B cell (primary cell): ENCODE data around the gene ZSCAN12. TPM values are rescaled to one million over a fixed set of nuclear protein-coding genes. Genes with fewer than 3 reads are reported as not detected.
"Not testable (repeated sequence)": the region's sequence is repeated elsewhere in the genome, so short reads cannot be mapped to it uniquely, and the experiment has no call there.

Source experiments
- ATAC-seq: fragments of 200-7000 bp; cut with Tn5 transposase; one replicate; pipeline ENCODE4 v1.10.0; 2021; ENCODE audit warnings: low read depth, mild to moderate bottlenecking, moderate number of reproducible peaks, moderate library complexity
- CTCF ChIA-PET: fragments of 350-600 bp; sonication (Branson Sonifier 250); formaldehyde crosslinking; loops from one replicate; lab custom pipeline; 2021; ENCODE audit warnings: antibody characterized with exemption, inconsistent platforms; lab: Charles Lee
- POLR2A ChIA-PET: fragments of 350-600 bp; sonication (Branson Sonifier 250); formaldehyde crosslinking; loops from one replicate; lab custom pipeline; 2021; ENCODE audit warnings: antibody characterized with exemption; lab: Charles Lee
- DNase-seq: peaks from one replicate; pipeline ENCODE4 v3.0.0; 2013
- H2AFZ ChIP-seq: 2 replicates; pipeline ENCODE4 v1.6.1; 2012; ENCODE audit warnings: mild to moderate bottlenecking, low read depth, low read length; ENCODE audit not compliant: insufficient read depth, poor library complexity, severe bottlenecking
- H3K27ac ChIP-seq, 2 donors: 1 replicate in 1 of 2; 2 replicates in 1 of 2; pipeline ENCODE4 v1.5.1; 2012 to 2013; ENCODE audit warnings: low read length in 2 of 2, mild to moderate bottlenecking in 2 of 2, moderate library complexity in 1 of 2
- H3K27me3 ChIP-seq, 4 experiments: fragments of 200-600 bp in 1 of 4; sonication (generic) in 1 of 4; replicated peaks in 1 of 4; 1 replicate in 2 of 4; 2 replicates in 2 of 4; pipeline versions ENCODE4 v1.6.1 to v1.7.0; 2013 to 2016; ENCODE audit warnings: low read length in 3 of 4, mild to moderate bottlenecking in 2 of 4, mixed read lengths in 1 of 4, moderate library complexity in 1 of 4; ENCODE audit not compliant: insufficient read depth in 4 of 4, control insufficient read depth in 3 of 4; ENCODE audit errors: control extremely low read depth in 1 of 4
- H3K36me3 ChIP-seq, 2 experiments: replicated peaks in 1 of 2; 1 replicate in 1 of 2; 2 replicates in 1 of 2; pipeline versions ENCODE4 v1.6.1 to v1.7.1; 2013; ENCODE audit warnings: low read length in 1 of 2; ENCODE audit not compliant: insufficient read depth in 2 of 2, control insufficient read depth in 1 of 2; ENCODE audit errors: control extremely low read depth in 1 of 2, extremely low read depth in 1 of 2
- H3K4me1 ChIP-seq, 2 donors: fragments of 200-600 bp in 1 of 2; sonication (generic) in 1 of 2; 1 replicate in 1 of 2; 2 replicates in 1 of 2; pipeline versions ENCODE4 v1.5.1 to v1.6.1; 2013 to 2017; ENCODE audit warnings: low read length in 2 of 2; ENCODE audit not compliant: control insufficient read depth in 2 of 2, insufficient read depth in 2 of 2
- H3K4me2 ChIP-seq: replicated peaks from 2 replicates; pipeline ENCODE3; 2012; ENCODE audit warnings: mild to moderate bottlenecking, low read depth, low read length; ENCODE audit not compliant: poor library complexity, severe bottlenecking
- H3K4me3 ChIP-seq, 5 experiments: fragments of 200-600 bp in 1 of 5; sonication (generic) in 1 of 5; 1 replicate in 3 of 5; 2 replicates in 2 of 5; pipeline versions ENCODE4 v1.5.1 to v1.7.0; 2011 to 2016; ENCODE audit warnings: low read length in 4 of 5, mild to moderate bottlenecking in 4 of 5, low read depth in 2 of 5, control low read depth in 1 of 5, moderate library complexity in 1 of 5; ENCODE audit not compliant: insufficient read depth in 1 of 5; ENCODE audit errors: control extremely low read depth in 1 of 5, extremely low read depth in 1 of 5
- H3K79me2 ChIP-seq: fragments of 200-600 bp; sonication (generic); one replicate; pipeline ENCODE4 v1.6.0; 2016; ENCODE audit warnings: low read length; ENCODE audit not compliant: control insufficient read depth, insufficient read depth
- H3K9ac ChIP-seq: fragments of 200-600 bp; sonication (generic); 2 replicates; pipeline ENCODE4 v1.6.1; 2017; ENCODE audit warnings: mild to moderate bottlenecking, low read length, moderate library complexity
- H3K9me3 ChIP-seq, 3 donors: one replicate each; pipeline versions ENCODE4 v1.6.1 to v1.7.1; 2013; ENCODE audit warnings: low read length in 2 of 3; ENCODE audit not compliant: control insufficient read depth in 2 of 3, insufficient read depth in 1 of 3; ENCODE audit errors: control extremely low read depth in 1 of 3
- H4K20me1 ChIP-seq: 2 replicates; pipeline ENCODE4 v1.6.0; 2012; ENCODE audit warnings: mild to moderate bottlenecking, low read length; ENCODE audit not compliant: insufficient read depth, control insufficient read depth, poor library complexity, severe bottlenecking
- H3K27ac Mint-ChIP-seq: one replicate; pipeline ENCODE4 v1.8.0; 2021; ENCODE audit warnings: mixed read lengths
- H3K27me3 Mint-ChIP-seq: one replicate; pipeline ENCODE4 v1.8.0; 2021; ENCODE audit warnings: mixed read lengths
- H3K4me1 Mint-ChIP-seq: one replicate; pipeline ENCODE4 v1.8.0; 2021; ENCODE audit warnings: mixed read lengths
- H3K4me3 Mint-ChIP-seq: one replicate; pipeline ENCODE4 v1.8.0; 2021; ENCODE audit warnings: mixed read lengths
- H3K9me3 Mint-ChIP-seq: one replicate; pipeline ENCODE4 v1.8.0; 2022; ENCODE audit warnings: mixed read lengths; ENCODE audit not compliant: insufficient read depth
- EZH2 ChIP-seq: IDR thresholded peaks from 2 replicates; pipeline ENCODE4 v1.6.1; 2012; ENCODE audit warnings: borderline replicate concordance, low read depth, mild to moderate bottlenecking, moderate library complexity, low read length; ENCODE audit not compliant: insufficient read depth, poor library complexity, severe bottlenecking
- WGBS: methylation state at CpG from one replicate; pipeline ENCODE4 v1.1.5; 2013; ENCODE audit warnings: missing lambda C conversion rate; ENCODE audit not compliant: insufficient coverage; 5-methylcytosine and 5-hydroxymethylcytosine counted together
- intact Hi-C: fragments of 100-400 bp; cut with micrococcal nuclease; formaldehyde crosslinking; loops from one replicate; pipeline ENCODE4 v1.10.0; 2022
- polyA plus RNA-seq: library from polyadenylated mRNA; depleted of rRNA; stranded (reverse); fragments of >200 nt; gene quantifications from 2 replicates; pipeline ENCODE4 v1.2.3, GENCODE V29; 2012
- total RNA-seq, 2 donors: library from RNA; stranded (reverse); fragments of 120-200 nt in 1 of 2; gene quantifications; 1 replicate in 1 of 2; 2 replicates in 1 of 2; pipeline versions ENCODE4 v1.2.3 to v1.2.4, GENCODE V29; 2013 to 2022
- TF ChIP-seq, protein P1 (sequence below): fragments of 200-600 bp; IDR thresholded peaks from one replicate; pipeline ENCODE4 v1.8.0; 2022; ENCODE audit warnings: antibody characterized with exemption, mild to moderate bottlenecking

Gene ZSCAN12
- total and polyA plus RNA-seq, 2 donors (not counting 1 experiment from before 2014, with no cell fraction given) = 3.5 to 14.8 TPM

DNA sequence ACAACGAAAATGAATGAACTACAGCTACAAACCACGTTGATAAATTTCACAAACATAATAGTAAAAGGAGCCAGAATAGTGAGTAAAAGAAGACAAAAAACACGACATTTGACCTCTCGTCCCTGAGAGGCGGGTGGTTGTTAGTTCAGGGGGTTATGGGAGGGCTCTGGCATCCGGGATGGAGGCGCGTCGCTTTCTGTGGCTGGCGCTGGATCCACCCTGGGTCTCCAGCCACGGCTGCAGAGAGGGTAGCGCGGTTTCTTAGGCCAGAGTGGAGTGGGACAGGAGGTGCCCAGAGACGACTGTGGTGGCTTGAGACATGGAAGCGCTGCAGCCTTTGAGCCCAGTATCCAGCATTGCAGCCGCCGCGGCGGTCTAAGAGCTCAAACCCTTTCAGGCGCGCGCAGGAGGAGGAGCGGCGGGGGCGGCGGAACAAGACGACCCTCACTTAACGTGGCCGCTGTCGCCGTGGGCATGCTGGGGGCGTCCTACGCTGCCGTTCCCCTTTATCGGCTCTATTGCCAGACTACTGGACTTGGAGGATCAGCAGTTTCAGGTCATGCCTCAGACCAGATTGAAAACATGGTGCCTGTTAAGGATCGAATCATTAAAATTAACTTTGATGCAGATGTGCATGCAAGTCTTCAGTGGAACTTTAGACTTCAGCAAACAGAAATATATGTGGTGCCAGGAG is 47.4 kb upstream of the ZSCAN12 start:
- peak overlapping the region; percentile 41 for H2AFZ ChIP-seq
- H3K4me1 Mint-ChIP-seq = peaks cover 16% of the 10 kb centered on the region
- WGBS = 6% methylated on average over 34 of the region's 36 CpGs
- peaks cover 9% of the 10 kb centered on the region for H3K9me3 Mint-ChIP-seq
- H3K27me3 Mint-ChIP-seq = peaks cover 60% of the 10 kb centered on the region
- H3K36me3 ChIP-seq = no peaks in the 10 kb centered on the region
- H3K27me3 ChIP-seq = peaks cover 0 to 41% (median 32%) of the 10 kb centered on the region in 4 experiments
- H3K9ac ChIP-seq = peak overlapping the region; percentile 16
- CTCF ChIA-PET = no interaction called here
- POLR2A ChIA-PET = no interaction called here
- H3K4me3 Mint-ChIP-seq = no peak overlapping the region
- H3K27ac ChIP-seq = no peak overlapping the region
- no peak overlapping the region for H3K27ac Mint-ChIP-seq
- TF ChIP-seq, protein P1, sequence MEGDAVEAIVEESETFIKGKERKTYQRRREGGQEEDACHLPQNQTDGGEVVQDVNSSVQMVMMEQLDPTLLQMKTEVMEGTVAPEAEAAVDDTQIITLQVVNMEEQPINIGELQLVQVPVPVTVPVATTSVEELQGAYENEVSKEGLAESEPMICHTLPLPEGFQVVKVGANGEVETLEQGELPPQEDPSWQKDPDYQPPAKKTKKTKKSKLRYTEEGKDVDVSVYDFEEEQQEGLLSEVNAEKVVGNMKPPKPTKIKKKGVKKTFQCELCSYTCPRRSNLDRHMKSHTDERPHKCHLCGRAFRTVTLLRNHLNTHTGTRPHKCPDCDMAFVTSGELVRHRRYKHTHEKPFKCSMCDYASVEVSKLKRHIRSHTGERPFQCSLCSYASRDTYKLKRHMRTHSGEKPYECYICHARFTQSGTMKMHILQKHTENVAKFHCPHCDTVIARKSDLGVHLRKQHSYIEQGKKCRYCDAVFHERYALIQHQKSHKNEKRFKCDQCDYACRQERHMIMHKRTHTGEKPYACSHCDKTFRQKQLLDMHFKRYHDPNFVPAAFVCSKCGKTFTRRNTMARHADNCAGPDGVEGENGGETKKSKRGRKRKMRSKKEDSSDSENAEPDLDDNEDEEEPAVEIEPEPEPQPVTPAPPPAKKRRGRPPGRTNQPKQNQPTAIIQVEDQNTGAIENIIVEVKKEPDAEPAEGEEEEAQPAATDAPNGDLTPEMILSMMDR = no peak
- no peak for TF ChIP-seq EZH2
- peak overlapping the region in 2 of 5 experiments; percentile 5 to 11 for H3K4me3 ChIP-seq
- intact Hi-C loops = no loop called here
- ATAC-seq = no peak
- no peaks in the 10 kb centered on the region for H4K20me1 ChIP-seq
- H3K4me1 ChIP-seq = peaks cover 16 to 23% of the 10 kb centered on the region in 2 donors
- peak; percentile 10 for DNase-seq
- H3K9me3 ChIP-seq = peaks cover 4 to 26% (median 16%) of the 10 kb centered on the region in 3 donors
- peak overlapping the region; percentile 32 for H3K4me2 ChIP-seq
- H3K79me2 ChIP-seq = no peaks in the 10 kb centered on the region

DNA sequence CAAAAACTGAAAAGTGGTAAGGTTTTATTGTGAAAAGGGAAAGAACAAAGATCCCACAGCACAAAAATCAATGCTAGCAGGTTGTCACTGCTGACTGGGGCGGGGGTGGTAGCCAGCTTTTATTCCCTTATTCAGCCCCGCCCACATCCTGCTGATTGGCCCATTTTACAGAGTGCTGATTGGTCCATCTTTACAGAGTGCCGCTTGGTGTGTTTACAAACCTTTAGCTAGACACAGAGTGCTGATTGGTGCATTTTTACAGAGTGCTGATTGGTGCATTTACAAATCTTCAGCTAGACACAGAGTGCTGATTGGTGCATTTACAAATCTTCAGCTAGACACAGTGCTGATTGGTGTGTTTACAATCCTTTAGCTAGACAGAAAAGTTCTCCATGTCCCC is 45.2 kb upstream of the ZSCAN12 start:
- H4K20me1 ChIP-seq, CTCF ChIA-PET, DNase-seq, H3K9me3 Mint-ChIP-seq, H3K9ac ChIP-seq, H2AFZ ChIP-seq, H3K36me3 ChIP-seq, H3K27ac ChIP-seq, H3K4me3 ChIP-seq, intact Hi-C loops, H3K4me2 ChIP-seq, POLR2A ChIA-PET, H3K27ac Mint-ChIP-seq, ATAC-seq, H3K79me2 ChIP-seq: not testable (repeated sequence)
- Histone ChIP-seq H3K27me3 (peaks cover 0 to 44% (median 32%) of the 10 kb centered on the region in 4 experiments), H3K4me1 (peaks cover 16 to 23% of the 10 kb centered on the region in 2 donors), H3K9me3 (peaks cover 4 to 26% (median 16%) of the 10 kb centered on the region in 3 donors)
- Mint-ChIP-seq H3K4me3 (peak overlapping the region; percentile 41), H3K27me3 (peaks cover 49% of the 10 kb centered on the region), H3K4me1 (peaks cover 16% of the 10 kb centered on the region)
- WGBS = 85% methylated on average over 2 of the region's 3 CpGs
